H1 (cell line): ENCODE data around the gene TRDMT1. TPM values are rescaled to one million over a fixed set of nuclear protein-coding genes. Genes with fewer than 3 reads are reported as not detected.

Experiments used
- SIRT6 ChIP-seq: IDR thresholded peaks from one replicate; pipeline ENCODE4 v1.7.1; 2012; ENCODE audit warnings: low read length, inconsistent platforms
- SIX5 ChIP-seq: IDR thresholded peaks from 2 replicates; pipeline ENCODE4 v1.6.1; 2011; ENCODE audit warnings: mild to moderate bottlenecking, low read depth, low read length
- ZNF274 ChIP-seq: IDR thresholded peaks from 2 replicates; pipeline ENCODE4 v1.7.0; 2012; ENCODE audit warnings: low read length, borderline replicate concordance; ENCODE audit errors: extremely low read depth
- polyA plus RNA-seq, 7 experiments: library from polyadenylated mRNA; depleted of rRNA in 3 of 7; stranded (reverse) in 5 of 7; unstranded in 2 of 7; fragments of >200 nt in 5 of 7; fragments of 200-250 nt in 2 of 7; gene quantifications; 1 replicate in 5 of 7; 2 replicates in 1 of 7; 4 replicates in 1 of 7; pipeline versions ENCODE4 v1.2.1 to v1.2.3, GENCODE V29; 2011 to 2013; ENCODE audit warnings: missing spikeins in 2 of 7, mixed read lengths in 2 of 7
- total RNA-seq: library from RNA; stranded (reverse); fragmentation: NEBNext Ultra II Directional; extraction: Animal tissue kit (Norgen Biotek cat#: 25700); gene quantifications from 2 replicates; pipeline ENCODE4 v1.2.1, GENCODE V29; 2021

TRDMT1 gene
- total and polyA plus RNA-seq, 2 of the 8 experiments (the other 6 are each of a cell fraction or from before 2014, with no cell fraction given), result 7.4 to 21.4 TPM

GRCh38 chr10:17229717-17229966, 28.2 kb upstream of the TRDMT1 start (continued):
- TF ChIP-seq SIX5 (no peak), SIRT6 (no peak), ZNF274 (no peak)
